GM12878 (cell line): ENCODE data around the gene FOXP1. TPM values are rescaled to one million over a fixed set of nuclear protein-coding genes. Genes with fewer than 3 reads are reported as not detected.

ENCODE experiments used
- ATAC-seq: fragments of 200-7000 bp; cut with Tn5 transposase; 3 replicates; pipeline ENCODE4 v1.9.1; 2020; ENCODE audit warnings: mild to moderate bottlenecking, moderate library complexity
- BruUV-seq: library from RNA; stranded (reverse); fragments of 400-500 nt; replicated peaks from 2 replicates; lab custom pipeline; 2021; lab: Mats Ljungman, UMichigan
- CTCF ChIA-PET: fragments of 300-600 bp; sonication (Branson Sonifier 250); formaldehyde crosslinking; extraction: SDS; loops from one replicate; lab custom pipeline; 2021; ENCODE audit warnings: inconsistent platforms; lab: Yijun Ruan, JAX
- POLR2A ChIA-PET: fragments of 350-600 bp; formaldehyde crosslinking; extraction: SDS; loops from one replicate; lab custom pipeline; 2021; ENCODE audit warnings: inconsistent platforms; lab: Charles Lee
- RAD21 ChIA-PET: fragments of 300-600 bp; sonication (Branson Sonifier 250); formaldehyde crosslinking; loops from one replicate; lab custom pipeline; 2023; ENCODE audit warnings: antibody characterized with exemption; ENCODE audit not compliant: unreplicated experiment; lab: Charles Lee
- SMC1A ChIA-PET: fragments of 300-600 bp; sonication (Branson Sonifier 250); formaldehyde crosslinking; loops from one replicate; lab custom pipeline; 2023; ENCODE audit not compliant: unreplicated experiment, uncharacterized antibody; lab: Charles Lee
- DNase-seq: peaks from one replicate; pipeline ENCODE4 v3.0.0-alpha.2; 2011; ENCODE audit warnings: low read depth, low spot score
- FAIRE-seq: peaks from 3 replicates; lab custom pipeline; 2011; peaks lifted over from hg19 to GRCh38; lab: Jason Lieb, UNC
- H2AFZ ChIP-seq: 2 replicates; pipeline ENCODE4 v1.6.0; 2011; ENCODE audit warnings: low read depth, low read length, control low read depth; ENCODE audit not compliant: control insufficient read depth
- H3K27ac ChIP-seq: 2 replicates; pipeline ENCODE4 v1.5.1; 2011; ENCODE audit warnings: control low read depth; ENCODE audit not compliant: control insufficient read depth, insufficient read depth
- H3K27me3 ChIP-seq, 2 experiments: replicated peaks in 1 of 2; 2 replicates each; pipeline versions ENCODE4 v1.6.0 to v1.6.1; 2011; ENCODE audit warnings: low read length in 1 of 2; ENCODE audit not compliant: control insufficient read depth in 2 of 2, insufficient read depth in 2 of 2
- H3K36me3 ChIP-seq, 2 experiments: 2 replicates each; pipeline ENCODE4 v1.5.1; 2011; ENCODE audit warnings: low read length in 1 of 2; ENCODE audit not compliant: control insufficient read depth in 2 of 2, insufficient read depth in 2 of 2
- H3K4me1 ChIP-seq: 2 replicates; pipeline ENCODE4 v1.6.1; 2011; ENCODE audit warnings: mild to moderate bottlenecking, low read length, moderate library complexity, mixed read lengths; ENCODE audit not compliant: control insufficient read depth, insufficient read depth
- H3K4me2 ChIP-seq: 2 replicates; pipeline ENCODE4 v1.6.0; 2011; ENCODE audit warnings: control low read depth; ENCODE audit not compliant: control insufficient read depth, insufficient read depth
- H3K4me3 ChIP-seq: fragments of 200-600 bp; sonication (generic); 2 replicates; pipeline ENCODE4 v1.5.1; 2016
- H3K79me2 ChIP-seq: 2 replicates; pipeline ENCODE4 v1.6.0; 2011; ENCODE audit warnings: low read length; ENCODE audit not compliant: control insufficient read depth, insufficient read depth
- H3K9ac ChIP-seq: 2 replicates; pipeline ENCODE4 v1.8.0; 2011; ENCODE audit warnings: low read length, control low read depth, mixed read lengths; ENCODE audit not compliant: control insufficient read depth, insufficient read depth
- H3K9me3 ChIP-seq: replicated peaks from 3 replicates; pipeline ENCODE4 v1.5.1; 2011; ENCODE audit warnings: mild to moderate bottlenecking, low read length; ENCODE audit not compliant: control insufficient read depth, insufficient read depth
- H4K20me1 ChIP-seq: 2 replicates; pipeline ENCODE4 v1.6.0; 2011; ENCODE audit not compliant: control insufficient read depth, insufficient read depth
- IKZF2 ChIP-seq, 2 experiments: fragments of 450-650 bp; IDR thresholded peaks; 2 replicates each; pipeline ENCODE4 v1.6.1; 2017; ENCODE audit warnings: mild to moderate bottlenecking in 2 of 2, moderate library complexity in 2 of 2
- JUNB ChIP-seq: IDR thresholded peaks from 2 replicates; pipeline ENCODE4 v1.6.1; 2016; ENCODE audit warnings: antibody characterized with exemption, mild to moderate bottlenecking
- MTA3 ChIP-seq: IDR thresholded peaks from 2 replicates; pipeline ENCODE4 v1.6.1; 2012; ENCODE audit warnings: low read length, inconsistent platforms, borderline replicate concordance
- NFXL1 ChIP-seq: fragments of 450-650 bp; IDR thresholded peaks from 2 replicates; pipeline ENCODE4 v1.6.1; 2017; ENCODE audit warnings: antibody characterized with exemption, mild to moderate bottlenecking, borderline replicate concordance
- RCOR1 ChIP-seq: conservative IDR thresholded peaks from 2 replicates; pipeline ENCODE4 v1.6.1; 2012; ENCODE audit warnings: low read depth, low read length, improper control_type of control experiment
- RUNX3 ChIP-seq: IDR thresholded peaks from 2 replicates; pipeline ENCODE4 v1.6.1; 2012; ENCODE audit warnings: low read length, inconsistent platforms
- TAF1 ChIP-seq: IDR thresholded peaks from 2 replicates; pipeline ENCODE4 v1.6.1; 2011; ENCODE audit warnings: mild to moderate bottlenecking, low read depth, low read length, borderline replicate concordance
- ZBED1 ChIP-seq: IDR thresholded peaks from 2 replicates; pipeline ENCODE4 v1.6.1; 2016; ENCODE audit warnings: borderline replicate concordance
- ZNF217 ChIP-seq: fragments of 450-650 bp; IDR thresholded peaks from 2 replicates; pipeline ENCODE4 v1.6.1; 2017; ENCODE audit warnings: antibody characterized with exemption, mild to moderate bottlenecking
- ZNF384 ChIP-seq: IDR thresholded peaks from 2 replicates; pipeline ENCODE4 v1.6.1; 2012; ENCODE audit warnings: low read depth, mild to moderate bottlenecking, low read length, improper control_type of control experiment, borderline replicate concordance
- ZNF622 ChIP-seq: fragments of 450-650 bp; IDR thresholded peaks from 2 replicates; pipeline ENCODE4 v1.6.1; 2017; ENCODE audit warnings: mild to moderate bottlenecking, inconsistent platforms
- WGBS: methylation state at CpG from one replicate; pipeline ENCODE4 v1.1.6; 2016; ENCODE audit warnings: low lambda C conversion rate; ENCODE audit not compliant: insufficient replicate concordance, insufficient coverage; ENCODE audit errors: missing lambda C conversion rate; 5-methylcytosine and 5-hydroxymethylcytosine counted together
- in situ Hi-C: fragments of 300-500 bp; cut with MboI; formaldehyde crosslinking; loops from 9 replicates; pipeline ENCODE4 v1.14.3; 2018; ENCODE audit warnings: mixed read lengths
- intact Hi-C: fragments of 100-400 bp; cut with micrococcal nuclease; formaldehyde crosslinking; loops from one replicate; pipeline ENCODE4 v1.14.2; 2022; ENCODE audit not compliant: unreplicated experiment
- polyA plus RNA-seq, 11 experiments: library from polyadenylated mRNA; depleted of rRNA in 4 of 11; unstranded in 6 of 11; stranded (reverse) in 5 of 11; fragments of >200 nt; fragmentation: Nextera tagmentation in 4 of 11; fragmentation: Illumina TruSeq in 1 of 11; extraction: Ambion mirVana in 4 of 11; extraction: Trizol in 1 of 11; gene quantifications; 1 replicate in 1 of 11; 2 replicates in 10 of 11; pipeline versions ENCODE4 v1.2.1 to v1.2.3, GENCODE V29; 2011 to 2016; ENCODE audit warnings: inconsistent platforms in 2 of 11, missing spikeins in 2 of 11, low read depth in 1 of 11
- total RNA-seq, 4 experiments: library from RNA; depleted of rRNA in 3 of 4; stranded (reverse); fragments of >200 nt in 3 of 4; fragmentation: Illumina TruSeq in 1 of 4; extraction: Trizol in 1 of 4; gene quantifications; 2 replicates each; pipeline versions ENCODE4 v1.2.1 to v1.2.3, GENCODE V29; 2013 to 2021
- TF ChIP-seq, protein P1 (sequence below): fragments of 450-650 bp; IDR thresholded peaks from 2 replicates; pipeline ENCODE4 v1.6.1; 2017; ENCODE audit warnings: mild to moderate bottlenecking, low read depth, inconsistent platforms; ENCODE audit not compliant: poor library complexity, severe bottlenecking
- TF ChIP-seq, protein P2 (sequence below): fragments of 450-650 bp; IDR thresholded peaks from 2 replicates; pipeline ENCODE4 v1.6.1; 2016; ENCODE audit warnings: mild to moderate bottlenecking, moderate library complexity, borderline replicate concordance
- TF ChIP-seq, protein P3 (sequence below): IDR thresholded peaks from 2 replicates; pipeline ENCODE4 v1.6.1; 2012; ENCODE audit warnings: mild to moderate bottlenecking, low read depth, low read length
- TF ChIP-seq, protein P4 (sequence below): fragments of 450-650 bp; IDR thresholded peaks from 2 replicates; pipeline ENCODE4 v1.6.1; 2016; ENCODE audit warnings: mild to moderate bottlenecking

The FOXP1 gene
- total and polyA plus RNA-seq, 10 of the 15 experiments (the other 5 are each of a cell fraction or from before 2014, with no cell fraction given) = 0.05 to 1.6 (median 0.20) TPM; not detected in 1

DNA sequence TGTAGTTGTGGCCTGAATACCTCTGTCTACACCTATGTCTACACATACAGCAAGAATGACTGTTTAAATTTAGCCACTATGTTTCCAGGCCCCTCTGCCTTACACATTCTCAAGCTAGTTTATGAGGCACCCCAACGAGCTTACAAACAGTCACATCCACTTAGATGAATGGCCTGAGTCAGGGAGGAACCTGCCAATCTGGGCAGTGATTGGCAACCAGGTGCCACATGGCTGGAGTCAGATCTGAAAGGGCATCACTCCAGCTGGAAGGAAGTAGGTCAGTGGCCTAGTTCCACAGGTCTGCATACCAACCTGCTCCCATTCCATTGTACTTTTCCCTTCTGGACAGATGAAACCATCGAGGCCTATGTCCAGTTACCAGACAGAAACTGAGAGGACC, 136.3 kb downstream of the FOXP1 start:
- no peak overlapping the region for H2AFZ ChIP-seq
- H3K27ac ChIP-seq = no peak overlapping the region
- RAD21 ChIA-PET = no interaction called here
- SMC1A ChIA-PET = no interaction called here
- no TSS peak for BruUV-seq
- intact Hi-C loops = no loop called here
- no peak for FAIRE-seq
- H3K9ac ChIP-seq = no peak overlapping the region
- no peak overlapping the region for H3K4me3 ChIP-seq
- no peaks in the 10 kb centered on the region for H3K36me3 ChIP-seq
- ATAC-seq = no peak
- peaks cover 0 to 3% of the 10 kb centered on the region in 2 experiments; a peak in 1 of 4 replicates for H3K27me3 ChIP-seq
- CTCF ChIA-PET = no interaction called here
- WGBS = 10% methylated on average over 2 of the region's 2 CpGs
- no peaks in the 10 kb centered on the region for H3K79me2 ChIP-seq
- H3K9me3 ChIP-seq = no peaks in the 10 kb centered on the region; the same call in 2 of the 3 replicates
- no peak for DNase-seq
- peaks cover 14% of the 10 kb centered on the region for H3K4me1 ChIP-seq
- no peak overlapping the region for H3K4me2 ChIP-seq
- in situ Hi-C loops = no loop called here
- no peaks in the 10 kb centered on the region for H4K20me1 ChIP-seq
- POLR2A ChIA-PET = no interaction called here
- TF ChIP-seq ZNF384 (no peak), TAF1 (no peak), RUNX3 (no peak), RCOR1 (no peak), ZNF622 (no peak), ZBED1 (no peak), JUNB (no peak), ZNF217 (no peak), IKZF2 (IDR thresholded peaks at IDR 0.05) (no peak), MTA3 (no peak), NFXL1 (no peak)
- TF ChIP-seq, protein P1, sequence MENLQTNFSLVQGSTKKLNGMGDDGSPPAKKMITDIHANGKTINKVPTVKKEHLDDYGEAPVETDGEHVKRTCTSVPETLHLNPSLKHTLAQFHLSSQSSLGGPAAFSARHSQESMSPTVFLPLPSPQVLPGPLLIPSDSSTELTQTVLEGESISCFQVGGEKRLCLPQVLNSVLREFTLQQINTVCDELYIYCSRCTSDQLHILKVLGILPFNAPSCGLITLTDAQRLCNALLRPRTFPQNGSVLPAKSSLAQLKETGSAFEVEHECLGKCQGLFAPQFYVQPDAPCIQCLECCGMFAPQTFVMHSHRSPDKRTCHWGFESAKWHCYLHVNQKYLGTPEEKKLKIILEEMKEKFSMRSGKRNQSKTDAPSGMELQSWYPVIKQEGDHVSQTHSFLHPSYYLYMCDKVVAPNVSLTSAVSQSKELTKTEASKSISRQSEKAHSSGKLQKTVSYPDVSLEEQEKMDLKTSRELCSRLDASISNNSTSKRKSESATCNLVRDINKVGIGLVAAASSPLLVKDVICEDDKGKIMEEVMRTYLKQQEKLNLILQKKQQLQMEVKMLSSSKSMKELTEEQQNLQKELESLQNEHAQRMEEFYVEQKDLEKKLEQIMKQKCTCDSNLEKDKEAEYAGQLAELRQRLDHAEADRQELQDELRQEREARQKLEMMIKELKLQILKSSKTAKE = no peak
- TF ChIP-seq, protein P2, sequence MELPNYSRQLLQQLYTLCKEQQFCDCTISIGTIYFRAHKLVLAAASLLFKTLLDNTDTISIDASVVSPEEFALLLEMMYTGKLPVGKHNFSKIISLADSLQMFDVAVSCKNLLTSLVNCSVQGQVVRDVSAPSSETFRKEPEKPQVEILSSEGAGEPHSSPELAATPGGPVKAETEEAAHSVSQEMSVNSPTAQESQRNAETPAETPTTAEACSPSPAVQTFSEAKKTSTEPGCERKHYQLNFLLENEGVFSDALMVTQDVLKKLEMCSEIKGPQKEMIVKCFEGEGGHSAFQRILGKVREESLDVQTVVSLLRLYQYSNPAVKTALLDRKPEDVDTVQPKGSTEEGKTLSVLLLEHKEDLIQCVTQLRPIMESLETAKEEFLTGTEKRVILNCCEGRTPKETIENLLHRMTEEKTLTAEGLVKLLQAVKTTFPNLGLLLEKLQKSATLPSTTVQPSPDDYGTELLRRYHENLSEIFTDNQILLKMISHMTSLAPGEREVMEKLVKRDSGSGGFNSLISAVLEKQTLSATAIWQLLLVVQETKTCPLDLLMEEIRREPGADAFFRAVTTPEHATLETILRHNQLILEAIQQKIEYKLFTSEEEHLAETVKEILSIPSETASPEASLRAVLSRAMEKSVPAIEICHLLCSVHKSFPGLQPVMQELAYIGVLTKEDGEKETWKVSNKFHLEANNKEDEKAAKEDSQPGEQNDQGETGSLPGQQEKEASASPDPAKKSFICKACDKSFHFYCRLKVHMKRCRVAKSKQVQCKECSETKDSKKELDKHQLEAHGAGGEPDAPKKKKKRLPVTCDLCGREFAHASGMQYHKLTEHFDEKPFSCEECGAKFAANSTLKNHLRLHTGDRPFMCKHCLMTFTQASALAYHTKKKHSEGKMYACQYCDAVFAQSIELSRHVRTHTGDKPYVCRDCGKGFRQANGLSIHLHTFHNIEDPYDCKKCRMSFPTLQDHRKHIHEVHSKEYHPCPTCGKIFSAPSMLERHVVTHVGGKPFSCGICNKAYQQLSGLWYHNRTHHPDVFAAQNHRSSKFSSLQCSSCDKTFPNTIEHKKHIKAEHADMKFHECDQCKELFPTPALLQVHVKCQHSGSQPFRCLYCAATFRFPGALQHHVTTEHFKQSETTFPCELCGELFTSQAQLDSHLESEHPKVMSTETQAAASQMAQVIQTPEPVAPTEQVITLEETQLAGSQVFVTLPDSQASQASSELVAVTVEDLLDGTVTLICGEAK = no peak
- TF ChIP-seq, protein P3, sequence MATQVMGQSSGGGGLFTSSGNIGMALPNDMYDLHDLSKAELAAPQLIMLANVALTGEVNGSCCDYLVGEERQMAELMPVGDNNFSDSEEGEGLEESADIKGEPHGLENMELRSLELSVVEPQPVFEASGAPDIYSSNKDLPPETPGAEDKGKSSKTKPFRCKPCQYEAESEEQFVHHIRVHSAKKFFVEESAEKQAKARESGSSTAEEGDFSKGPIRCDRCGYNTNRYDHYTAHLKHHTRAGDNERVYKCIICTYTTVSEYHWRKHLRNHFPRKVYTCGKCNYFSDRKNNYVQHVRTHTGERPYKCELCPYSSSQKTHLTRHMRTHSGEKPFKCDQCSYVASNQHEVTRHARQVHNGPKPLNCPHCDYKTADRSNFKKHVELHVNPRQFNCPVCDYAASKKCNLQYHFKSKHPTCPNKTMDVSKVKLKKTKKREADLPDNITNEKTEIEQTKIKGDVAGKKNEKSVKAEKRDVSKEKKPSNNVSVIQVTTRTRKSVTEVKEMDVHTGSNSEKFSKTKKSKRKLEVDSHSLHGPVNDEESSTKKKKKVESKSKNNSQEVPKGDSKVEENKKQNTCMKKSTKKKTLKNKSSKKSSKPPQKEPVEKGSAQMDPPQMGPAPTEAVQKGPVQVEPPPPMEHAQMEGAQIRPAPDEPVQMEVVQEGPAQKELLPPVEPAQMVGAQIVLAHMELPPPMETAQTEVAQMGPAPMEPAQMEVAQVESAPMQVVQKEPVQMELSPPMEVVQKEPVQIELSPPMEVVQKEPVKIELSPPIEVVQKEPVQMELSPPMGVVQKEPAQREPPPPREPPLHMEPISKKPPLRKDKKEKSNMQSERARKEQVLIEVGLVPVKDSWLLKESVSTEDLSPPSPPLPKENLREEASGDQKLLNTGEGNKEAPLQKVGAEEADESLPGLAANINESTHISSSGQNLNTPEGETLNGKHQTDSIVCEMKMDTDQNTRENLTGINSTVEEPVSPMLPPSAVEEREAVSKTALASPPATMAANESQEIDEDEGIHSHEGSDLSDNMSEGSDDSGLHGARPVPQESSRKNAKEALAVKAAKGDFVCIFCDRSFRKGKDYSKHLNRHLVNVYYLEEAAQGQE = no peak
- TF ChIP-seq, protein P4, sequence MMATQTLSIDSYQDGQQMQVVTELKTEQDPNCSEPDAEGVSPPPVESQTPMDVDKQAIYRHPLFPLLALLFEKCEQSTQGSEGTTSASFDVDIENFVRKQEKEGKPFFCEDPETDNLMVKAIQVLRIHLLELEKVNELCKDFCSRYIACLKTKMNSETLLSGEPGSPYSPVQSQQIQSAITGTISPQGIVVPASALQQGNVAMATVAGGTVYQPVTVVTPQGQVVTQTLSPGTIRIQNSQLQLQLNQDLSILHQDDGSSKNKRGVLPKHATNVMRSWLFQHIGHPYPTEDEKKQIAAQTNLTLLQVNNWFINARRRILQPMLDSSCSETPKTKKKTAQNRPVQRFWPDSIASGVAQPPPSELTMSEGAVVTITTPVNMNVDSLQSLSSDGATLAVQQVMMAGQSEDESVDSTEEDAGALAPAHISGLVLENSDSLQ = no peak
